Hepatocyte (in vitro differentiated cells): Measurements from ENCODE around the gene HTR6.

Experiments
- EZH2 ChIP-seq: fragments of 200-600 bp; sonication (generic); IDR thresholded peaks from 2 replicates; pipeline ENCODE4 v1.6.1; 2016; ENCODE audit warnings: antibody characterized with exemption, mild to moderate bottlenecking, borderline replicate concordance
- EZH2phosphoT487 ChIP-seq: fragments of 200-600 bp; sonication (generic); IDR thresholded peaks from one replicate; pipeline ENCODE4 v1.6.1; 2018; ENCODE audit warnings: antibody characterized with exemption, mild to moderate bottlenecking, low read depth, moderate library complexity; ENCODE audit not compliant: unreplicated experiment, severe bottlenecking

DNA sequence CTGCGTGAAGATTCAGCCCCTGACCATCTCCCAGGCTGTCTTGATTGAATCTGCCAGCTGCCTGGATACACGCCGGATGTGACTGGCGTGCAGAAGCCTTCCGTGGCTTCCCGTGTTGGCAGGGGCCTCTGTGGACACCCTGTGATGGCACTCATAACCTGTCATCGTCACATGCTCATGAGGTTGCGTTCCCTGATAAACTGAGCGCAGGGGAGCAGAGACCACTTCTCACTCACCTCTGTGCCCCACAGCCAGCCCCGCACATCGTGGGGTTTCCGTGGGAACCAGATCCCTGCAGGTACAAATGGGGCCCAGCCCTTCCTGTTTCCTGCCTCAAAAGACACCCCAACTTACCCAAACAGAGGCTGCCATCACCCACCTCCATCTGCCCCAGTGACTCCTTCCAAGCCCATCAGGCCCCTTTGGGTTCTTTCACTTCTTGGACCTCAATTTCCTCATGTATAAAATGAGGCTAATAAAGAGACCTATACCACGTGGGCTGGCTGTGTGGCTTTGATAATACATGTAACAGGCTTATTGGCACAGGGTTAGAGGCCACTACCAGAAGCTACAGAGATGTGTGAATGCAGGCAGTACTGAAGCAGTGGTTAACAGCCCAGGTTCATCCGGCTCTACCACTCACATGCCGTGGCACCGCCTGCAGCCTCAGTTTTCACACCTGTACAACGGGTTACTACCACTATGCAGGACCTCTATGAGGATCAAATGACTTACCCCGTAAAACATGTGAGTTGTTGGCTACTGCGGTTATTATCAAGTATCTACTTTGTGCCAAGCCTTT, 23.6 kb downstream of the HTR6 start:
- TF ChIP-seq EZH2phosphoT487 (no peak), EZH2 (no peak)
